ENCODE measurements around the gene RAB40C.

- TF ChIP-seq MAX (CRISPR knock-in tag; IDR thresholded peaks at IDR 0.05) = no peak
- TF ChIP-seq CTCF (IDR thresholded peaks at IDR 0.05) = no peak
- TF ChIP-seq FOXK1 (CRISPR knock-in tag; IDR thresholded peaks at IDR 0.05) = no peak
- no peak for TF ChIP-seq ATF1 (CRISPR knock-in tag; IDR thresholded peaks at IDR 0.05)
- TF ChIP-seq ZBTB43 (CRISPR knock-in tag; IDR thresholded peaks at IDR 0.05) = no peak
- TF ChIP-seq ZBTB21 (CRISPR knock-in tag; IDR thresholded peaks at IDR 0.05; ENCODE audit: borderline replicate concordance) = no peak
- TF ChIP-seq JUN (CRISPR knock-in tag; IDR thresholded peaks at IDR 0.05) = no peak
These were observed 30.3 kb upstream of the RAB40C start for GRCh38 chr16:559411-560203.

All from WTC11 (cell line).